Panc1 (cell line): Measurements from ENCODE around the gene HBS1L. TPM values are rescaled to one million over a fixed set of nuclear protein-coding genes. Genes with fewer than 3 reads are reported as not detected.

Source experiments
- ATAC-seq: fragments of 200-7000 bp; cut with Tn5 transposase; 2 replicates; pipeline ENCODE4 v1.9.1; 2020; ENCODE audit warnings: mild to moderate bottlenecking, moderate library complexity
- BruUV-seq: library from RNA; stranded (reverse); fragments of 400-500 nt; replicated peaks from 2 replicates; lab custom pipeline; 2021; lab: Mats Ljungman, UMichigan
- CTCF ChIA-PET: fragments of 300-600 bp; sonication (Branson Sonifier 250); formaldehyde crosslinking; loops from one replicate; lab custom pipeline; 2022; ENCODE audit warnings: antibody characterized with exemption; lab: Charles Lee
- POLR2A ChIA-PET: fragments of 300-600 bp; sonication (Branson Sonifier 250); formaldehyde crosslinking; loops from one replicate; lab custom pipeline; 2022; ENCODE audit warnings: antibody characterized with exemption; lab: Charles Lee
- DNase-seq: peaks from one replicate; pipeline ENCODE4 v3.0.0-alpha.2; 2010; ENCODE audit warnings: low read depth, low spot score
- H3K27ac ChIP-seq: 2 replicates; pipeline ENCODE4 v1.5.1; 2011; ENCODE audit warnings: mild to moderate bottlenecking, low read length, inconsistent platforms
- H3K27me3 ChIP-seq: fragments of 200-500 bp; sonication (Bioruptor generic); 2 replicates; pipeline ENCODE4 v1.6.0; 2014; ENCODE audit warnings: low read length, inconsistent platforms; ENCODE audit not compliant: control insufficient read depth, insufficient read depth
- H3K36me3 ChIP-seq: fragments of 200-500 bp; sonication (Bioruptor generic); 2 replicates; pipeline ENCODE4 v1.5.1; 2014; ENCODE audit warnings: inconsistent platforms, mild to moderate bottlenecking, low read length, moderate library complexity; ENCODE audit not compliant: control insufficient read depth, insufficient read depth
- H3K4me1 ChIP-seq: 2 replicates; pipeline ENCODE4 v1.5.1; 2011; ENCODE audit warnings: inconsistent platforms, mild to moderate bottlenecking, low read length, moderate library complexity; ENCODE audit not compliant: control insufficient read depth, insufficient read depth
- H3K4me3 ChIP-seq, 2 experiments: 2 replicates each; pipeline ENCODE4 v1.5.1; 2011 to 2012; ENCODE audit warnings: low read depth in 2 of 2, low read length in 2 of 2, mild to moderate bottlenecking in 2 of 2, inconsistent platforms in 1 of 2, moderate library complexity in 1 of 2
- H3K9me3 ChIP-seq: fragments of 200-500 bp; sonication (Bioruptor generic); 2 replicates; pipeline ENCODE4 v1.5.1; 2014; ENCODE audit warnings: low read depth, mild to moderate bottlenecking, inconsistent platforms, low read length, moderate library complexity; ENCODE audit not compliant: control insufficient read depth, insufficient read depth
- POLR2AphosphoS5 ChIP-seq: IDR thresholded peaks from 2 replicates; pipeline ENCODE4 v1.6.1; 2012; ENCODE audit warnings: mild to moderate bottlenecking, low read depth, low read length, moderate library complexity
- SIN3A ChIP-seq: IDR thresholded peaks from 2 replicates; pipeline ENCODE4 v1.6.1; 2012; ENCODE audit warnings: low read depth, mild to moderate bottlenecking, low read length, moderate library complexity, borderline replicate concordance; ENCODE audit not compliant: insufficient read depth
- TCF7L2 ChIP-seq: IDR thresholded peaks from 2 replicates; pipeline ENCODE4 v1.6.1; 2011; ENCODE audit warnings: mild to moderate bottlenecking, low read depth, low read length, inconsistent platforms
- in situ Hi-C: cut with HindIII; loops from 2 replicates; pipeline ENCODE4 v1.10.0; 2016; ENCODE audit warnings: low sequenced_read_pairs, low pct_unique_long_range_greater_than_20kb
- intact Hi-C: fragments of 100-400 bp; cut with micrococcal nuclease; formaldehyde crosslinking; loops from one replicate; pipeline ENCODE4 v1.10.0; 2022; ENCODE audit not compliant: unreplicated experiment
- total RNA-seq: library from RNA; stranded (reverse); gene quantifications from one replicate; pipeline ENCODE4 v1.2.1, GENCODE V29; 2021; ENCODE audit not compliant: unreplicated experiment
- TF ChIP-seq, protein P1 (sequence below), 2 experiments: IDR thresholded peaks; 2 replicates each; pipeline ENCODE4 v1.6.1; 2011 to 2012; ENCODE audit warnings: low read depth in 2 of 2, control low read depth in 1 of 2, low read length in 1 of 2, mild to moderate bottlenecking in 1 of 2, moderate library complexity in 1 of 2; ENCODE audit not compliant: insufficient read depth in 1 of 2
- TF ChIP-seq, protein P2 (sequence below): fragments of 450-650 bp; IDR thresholded peaks from 2 replicates; pipeline ENCODE4 v1.5.1; 2017; ENCODE audit warnings: mild to moderate bottlenecking

Gene HBS1L
- total RNA-seq, 1 experiment from 2014 or later = 79.2 TPM

DNA sequence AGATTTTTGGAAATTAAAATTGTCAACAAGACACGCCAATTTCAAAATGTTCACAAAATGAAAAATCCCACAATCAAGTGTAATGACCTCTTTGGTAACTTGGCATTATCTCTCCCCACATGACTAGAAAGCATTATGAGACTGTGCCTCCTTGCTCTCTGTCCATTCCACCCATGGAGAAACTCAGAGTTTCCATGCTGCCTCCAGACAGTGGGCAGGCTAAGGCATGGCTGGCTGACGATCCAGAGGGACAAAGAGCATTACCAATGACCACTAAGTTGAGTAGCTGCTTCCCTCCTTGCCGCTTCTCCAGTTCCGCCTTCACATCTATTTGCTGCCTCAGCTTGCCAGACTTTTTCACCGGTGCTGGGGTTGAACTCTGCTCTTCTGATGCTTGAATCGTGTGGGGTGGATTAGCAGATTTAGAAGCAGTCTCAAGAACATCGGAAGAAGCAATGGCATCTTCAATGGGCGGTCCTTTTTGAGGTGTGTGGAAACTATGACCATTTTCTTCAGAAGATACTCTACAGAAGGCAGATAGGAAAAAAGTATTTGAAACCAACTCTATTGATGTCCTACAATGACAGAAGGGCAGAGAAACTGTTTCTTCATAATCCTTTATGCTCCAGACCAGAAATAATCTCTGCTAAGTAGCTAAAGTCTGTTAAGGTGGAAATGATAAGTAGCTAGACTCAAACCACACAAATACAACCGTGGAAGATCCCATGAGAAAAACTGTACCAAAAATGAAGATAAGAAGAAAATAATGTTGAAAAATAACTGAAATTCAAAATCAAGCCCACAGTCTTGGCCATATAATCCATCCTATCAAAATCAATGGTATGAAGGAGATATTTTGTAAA is 57.3 kb downstream of the HBS1L start:
- no peaks in the 10 kb centered on the region for H3K27me3 ChIP-seq
- intact Hi-C loops = no loop called here
- POLR2A ChIA-PET = no interaction called here
- no TSS peak for BruUV-seq
- no peak for ATAC-seq
- DNase-seq = no peak
- no peak overlapping the region for H3K4me3 ChIP-seq
- H3K27ac ChIP-seq = no peak overlapping the region
- in situ Hi-C loops = no loop called here
- CTCF ChIA-PET = no interaction called here
- peaks cover 33% of the 10 kb centered on the region for H3K36me3 ChIP-seq
- TF ChIP-seq, protein P1, sequence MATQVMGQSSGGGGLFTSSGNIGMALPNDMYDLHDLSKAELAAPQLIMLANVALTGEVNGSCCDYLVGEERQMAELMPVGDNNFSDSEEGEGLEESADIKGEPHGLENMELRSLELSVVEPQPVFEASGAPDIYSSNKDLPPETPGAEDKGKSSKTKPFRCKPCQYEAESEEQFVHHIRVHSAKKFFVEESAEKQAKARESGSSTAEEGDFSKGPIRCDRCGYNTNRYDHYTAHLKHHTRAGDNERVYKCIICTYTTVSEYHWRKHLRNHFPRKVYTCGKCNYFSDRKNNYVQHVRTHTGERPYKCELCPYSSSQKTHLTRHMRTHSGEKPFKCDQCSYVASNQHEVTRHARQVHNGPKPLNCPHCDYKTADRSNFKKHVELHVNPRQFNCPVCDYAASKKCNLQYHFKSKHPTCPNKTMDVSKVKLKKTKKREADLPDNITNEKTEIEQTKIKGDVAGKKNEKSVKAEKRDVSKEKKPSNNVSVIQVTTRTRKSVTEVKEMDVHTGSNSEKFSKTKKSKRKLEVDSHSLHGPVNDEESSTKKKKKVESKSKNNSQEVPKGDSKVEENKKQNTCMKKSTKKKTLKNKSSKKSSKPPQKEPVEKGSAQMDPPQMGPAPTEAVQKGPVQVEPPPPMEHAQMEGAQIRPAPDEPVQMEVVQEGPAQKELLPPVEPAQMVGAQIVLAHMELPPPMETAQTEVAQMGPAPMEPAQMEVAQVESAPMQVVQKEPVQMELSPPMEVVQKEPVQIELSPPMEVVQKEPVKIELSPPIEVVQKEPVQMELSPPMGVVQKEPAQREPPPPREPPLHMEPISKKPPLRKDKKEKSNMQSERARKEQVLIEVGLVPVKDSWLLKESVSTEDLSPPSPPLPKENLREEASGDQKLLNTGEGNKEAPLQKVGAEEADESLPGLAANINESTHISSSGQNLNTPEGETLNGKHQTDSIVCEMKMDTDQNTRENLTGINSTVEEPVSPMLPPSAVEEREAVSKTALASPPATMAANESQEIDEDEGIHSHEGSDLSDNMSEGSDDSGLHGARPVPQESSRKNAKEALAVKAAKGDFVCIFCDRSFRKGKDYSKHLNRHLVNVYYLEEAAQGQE (IDR thresholded peaks at IDR 0.05; ENCODE audit: insufficient read depth in 1 of 2, low read depth in 2 of 2, low read length in 1 of 2) = no peak
- TF ChIP-seq POLR2AphosphoS5 = no peak
- TF ChIP-seq TCF7L2 = no peak
- TF ChIP-seq, protein P2, sequence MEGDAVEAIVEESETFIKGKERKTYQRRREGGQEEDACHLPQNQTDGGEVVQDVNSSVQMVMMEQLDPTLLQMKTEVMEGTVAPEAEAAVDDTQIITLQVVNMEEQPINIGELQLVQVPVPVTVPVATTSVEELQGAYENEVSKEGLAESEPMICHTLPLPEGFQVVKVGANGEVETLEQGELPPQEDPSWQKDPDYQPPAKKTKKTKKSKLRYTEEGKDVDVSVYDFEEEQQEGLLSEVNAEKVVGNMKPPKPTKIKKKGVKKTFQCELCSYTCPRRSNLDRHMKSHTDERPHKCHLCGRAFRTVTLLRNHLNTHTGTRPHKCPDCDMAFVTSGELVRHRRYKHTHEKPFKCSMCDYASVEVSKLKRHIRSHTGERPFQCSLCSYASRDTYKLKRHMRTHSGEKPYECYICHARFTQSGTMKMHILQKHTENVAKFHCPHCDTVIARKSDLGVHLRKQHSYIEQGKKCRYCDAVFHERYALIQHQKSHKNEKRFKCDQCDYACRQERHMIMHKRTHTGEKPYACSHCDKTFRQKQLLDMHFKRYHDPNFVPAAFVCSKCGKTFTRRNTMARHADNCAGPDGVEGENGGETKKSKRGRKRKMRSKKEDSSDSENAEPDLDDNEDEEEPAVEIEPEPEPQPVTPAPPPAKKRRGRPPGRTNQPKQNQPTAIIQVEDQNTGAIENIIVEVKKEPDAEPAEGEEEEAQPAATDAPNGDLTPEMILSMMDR = no peak
- TF ChIP-seq SIN3A = no peak
- H3K4me1 ChIP-seq = no peaks in the 10 kb centered on the region
- H3K9me3 ChIP-seq = no peaks in the 10 kb centered on the region

DNA sequence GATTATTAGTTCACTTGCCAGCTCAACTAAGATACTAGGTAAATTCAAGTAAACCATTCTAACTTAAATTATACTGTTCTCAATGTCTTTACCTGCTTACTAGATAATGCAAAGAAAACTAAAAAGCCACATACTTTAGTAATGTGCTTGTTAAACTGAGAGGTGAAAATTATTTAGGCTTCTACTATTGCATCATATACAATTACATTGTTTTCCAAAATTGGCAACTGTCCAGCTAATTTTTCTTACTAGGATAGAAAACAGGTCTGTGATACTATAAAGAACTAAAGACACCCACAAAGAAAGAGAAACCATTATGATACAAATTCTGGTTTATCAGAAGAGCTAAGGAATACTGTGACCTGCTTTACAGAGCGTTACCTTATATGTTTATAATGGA is 59.1 kb downstream of the HBS1L start:
- H3K36me3 ChIP-seq = peaks cover 24% of the 10 kb centered on the region
- H3K27ac ChIP-seq = no peak overlapping the region
- POLR2A ChIA-PET = no interaction called here
- ATAC-seq (no peak), DNase-seq (no peak)
- in situ Hi-C loops (no loop called here), intact Hi-C loops (no loop called here)
- no peak overlapping the region for H3K4me3 ChIP-seq
- no peaks in the 10 kb centered on the region for H3K9me3 ChIP-seq
- no peaks in the 10 kb centered on the region for H3K27me3 ChIP-seq
- no TSS peak for BruUV-seq
- CTCF ChIA-PET = no interaction called here
- TF ChIP-seq, protein P1 (IDR thresholded peaks at IDR 0.05; ENCODE audit: insufficient read depth in 1 of 2, low read depth in 2 of 2, low read length in 1 of 2) = no peak
- no peak for TF ChIP-seq TCF7L2
- no peaks in the 10 kb centered on the region for H3K4me1 ChIP-seq
